GM12878 (cell line): Measurements from ENCODE around the gene TMEM53.
A peak's percentile ranks its signal among the peaks of the same experiment; 100 is the strongest.

ENCODE experiments used
- MTA3 ChIP-seq: IDR thresholded peaks from 2 replicates; pipeline ENCODE4 v1.6.1; 2012; ENCODE audit warnings: low read length, inconsistent platforms, borderline replicate concordance
- NFIC ChIP-seq: IDR thresholded peaks from 2 replicates; pipeline ENCODE4 v1.6.1; 2012; ENCODE audit warnings: low read depth, mild to moderate bottlenecking, inconsistent platforms, low read length, moderate library complexity
- NFYB ChIP-seq: IDR thresholded peaks from 2 replicates; pipeline ENCODE4 v1.6.1; 2011; ENCODE audit warnings: low read depth, mild to moderate bottlenecking, low read length, improper control_type of control experiment, moderate library complexity; ENCODE audit not compliant: insufficient read depth
- POLR2AphosphoS5 ChIP-seq: IDR thresholded peaks from 2 replicates; pipeline ENCODE4 v1.6.1; 2011; ENCODE audit warnings: mild to moderate bottlenecking, low read length, inconsistent platforms
- YY1 ChIP-seq: IDR thresholded peaks from 2 replicates; pipeline ENCODE4 v1.6.1; 2011; ENCODE audit warnings: low read depth, mild to moderate bottlenecking, low read length
- ZNF24 ChIP-seq: fragments of 450-650 bp; IDR thresholded peaks from 2 replicates; pipeline ENCODE4 v1.6.1; 2017; ENCODE audit warnings: antibody characterized with exemption, mild to moderate bottlenecking
- ZNF274 ChIP-seq: IDR thresholded peaks from one replicate; pipeline ENCODE4 v1.8.0; 2011; ENCODE audit not compliant: insufficient read length, insufficient read depth
- TF ChIP-seq, protein P1 (sequence below), 3 experiments: IDR thresholded peaks in 2 of 3; conservative IDR thresholded peaks in 1 of 3; 2 replicates each; pipeline ENCODE4 v1.5.1; 2011; ENCODE audit warnings: low read depth in 3 of 3, low read length in 3 of 3, mild to moderate bottlenecking in 3 of 3, control low read depth in 2 of 3, moderate library complexity in 2 of 3, inconsistent platforms in 1 of 3, mixed read lengths in 1 of 3; ENCODE audit not compliant: control insufficient read depth in 2 of 3, insufficient read depth in 1 of 3; ENCODE audit errors: extremely low read depth in 1 of 3

GRCh38 chr1:44677201-44677766, 3.0 kb upstream of the TMEM53 start:
- TF ChIP-seq, protein P1, sequence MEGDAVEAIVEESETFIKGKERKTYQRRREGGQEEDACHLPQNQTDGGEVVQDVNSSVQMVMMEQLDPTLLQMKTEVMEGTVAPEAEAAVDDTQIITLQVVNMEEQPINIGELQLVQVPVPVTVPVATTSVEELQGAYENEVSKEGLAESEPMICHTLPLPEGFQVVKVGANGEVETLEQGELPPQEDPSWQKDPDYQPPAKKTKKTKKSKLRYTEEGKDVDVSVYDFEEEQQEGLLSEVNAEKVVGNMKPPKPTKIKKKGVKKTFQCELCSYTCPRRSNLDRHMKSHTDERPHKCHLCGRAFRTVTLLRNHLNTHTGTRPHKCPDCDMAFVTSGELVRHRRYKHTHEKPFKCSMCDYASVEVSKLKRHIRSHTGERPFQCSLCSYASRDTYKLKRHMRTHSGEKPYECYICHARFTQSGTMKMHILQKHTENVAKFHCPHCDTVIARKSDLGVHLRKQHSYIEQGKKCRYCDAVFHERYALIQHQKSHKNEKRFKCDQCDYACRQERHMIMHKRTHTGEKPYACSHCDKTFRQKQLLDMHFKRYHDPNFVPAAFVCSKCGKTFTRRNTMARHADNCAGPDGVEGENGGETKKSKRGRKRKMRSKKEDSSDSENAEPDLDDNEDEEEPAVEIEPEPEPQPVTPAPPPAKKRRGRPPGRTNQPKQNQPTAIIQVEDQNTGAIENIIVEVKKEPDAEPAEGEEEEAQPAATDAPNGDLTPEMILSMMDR (IDR thresholded peaks at IDR 0.05 in 2 of 3, conservative IDR thresholded peaks at IDR 0.05 in 1 of 3; ENCODE audit: control insufficient read depth in 2 of 3, extremely low read depth in 1 of 3, insufficient read depth in 1 of 3, low read depth in 3 of 3, low read length in 3 of 3): peak; percentile 47 to 73 (median 55)
- TF ChIP-seq ZNF274 (no peak), NFYB (no peak), ZNF24 (no peak), POLR2AphosphoS5 (no peak), YY1 (peak; percentile 66; the same call in 1 of the 2 replicates), MTA3 (no peak), NFIC (no peak)
